DND-41 (cell line): ENCODE results near the gene LRRC27.

Experiments used
- CTCF ChIP-seq: IDR thresholded peaks from 2 replicates; pipeline ENCODE4 v1.5.1; 2012; ENCODE audit warnings: borderline replicate concordance, low read length, moderate library complexity, mild to moderate bottlenecking; ENCODE audit not compliant: poor library complexity, severe bottlenecking; ENCODE audit errors: extremely low read depth
- EZH2 ChIP-seq: IDR thresholded peaks from 3 replicates; pipeline ENCODE4 v1.6.1; 2012; ENCODE audit warnings: borderline replicate concordance, low read depth, mild to moderate bottlenecking, moderate library complexity, low read length, inconsistent platforms; ENCODE audit not compliant: severe bottlenecking

DNA sequence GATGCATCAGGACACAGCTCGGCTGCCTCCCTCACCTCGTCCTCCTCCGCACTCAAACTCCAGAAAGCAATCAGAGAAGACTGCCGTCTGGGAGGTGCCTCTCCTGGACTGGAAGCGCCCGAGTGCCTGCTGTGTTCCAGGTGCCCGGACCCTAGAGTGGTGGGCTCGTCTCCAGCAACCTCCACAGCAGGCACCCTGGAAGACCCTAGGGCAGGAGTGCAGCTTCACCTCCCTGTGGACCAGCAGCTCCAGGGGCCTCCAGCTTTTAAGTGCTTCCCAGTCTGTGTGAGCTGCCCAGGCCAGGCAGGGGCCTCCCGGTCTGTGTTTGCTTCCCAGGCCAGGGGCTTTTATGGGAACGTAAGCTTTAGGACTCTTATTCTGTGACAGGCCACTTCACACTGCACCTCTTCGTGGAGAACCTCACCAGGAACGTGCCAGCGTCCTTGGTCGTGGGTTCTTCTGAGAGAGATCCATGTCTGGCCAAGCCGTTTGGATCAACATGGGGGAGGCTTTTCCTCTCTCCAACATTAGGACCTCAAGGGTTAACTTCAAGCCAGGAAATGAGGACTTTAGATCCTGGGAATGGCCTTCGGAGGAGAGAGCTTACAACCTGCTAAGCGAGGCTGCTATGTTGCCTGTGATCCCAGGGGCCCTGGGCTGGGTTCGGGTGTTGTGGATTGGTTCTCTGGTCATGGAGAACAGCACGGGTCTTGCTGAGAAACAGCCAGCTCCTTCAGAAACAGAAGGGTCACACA, 59.1 kb downstream of the LRRC27 start:
- TF ChIP-seq CTCF, result no peak
- TF ChIP-seq EZH2, result no peak
